Endothelial cell of umbilical vein (primary cell): ENCODE measurements around the gene DCTN4. TPM values are rescaled to one million over a fixed set of nuclear protein-coding genes. Genes with fewer than 3 reads are reported as not detected.

Experiments
- BruUV-seq: library from RNA; stranded (reverse); fragments of 400-500 nt; replicated peaks from 2 replicates; lab custom pipeline; 2021; lab: Mats Ljungman, UMichigan
- CTCF ChIA-PET: fragments of 300-600, 350-600 bp; sonication (Branson Sonifier 250); formaldehyde crosslinking; loops from one replicate; lab custom pipeline; 2021; ENCODE audit warnings: antibody characterized with exemption, inconsistent platforms; lab: Charles Lee
- POLR2A ChIA-PET: fragments of 300-600, 350-600 bp; sonication (Branson Sonifier 250); formaldehyde crosslinking; loops from one replicate; lab custom pipeline; 2021; ENCODE audit warnings: antibody characterized with exemption, inconsistent platforms; lab: Charles Lee
- DNase-seq: peaks from one replicate; pipeline ENCODE4 v3.0.0-alpha.2; 2011; ENCODE audit warnings: low read depth, low spot score
- FAIRE-seq: peaks from 2 replicates; lab custom pipeline; 2011; peaks lifted over from hg19 to GRCh38; lab: Jason Lieb, UNC
- H2AFZ ChIP-seq: 2 replicates; pipeline ENCODE4 v1.6.0; 2012; ENCODE audit warnings: low read depth, low read length, control low read depth, inconsistent platforms
- H3K27ac ChIP-seq: 2 replicates; pipeline ENCODE4 v1.5.1; 2011; ENCODE audit warnings: low read depth, mild to moderate bottlenecking, control low read depth, low read length, moderate library complexity; ENCODE audit not compliant: insufficient read depth
- H3K27me3 ChIP-seq, 2 experiments: 2 replicates each; pipeline versions ENCODE4 v1.6.0 to v1.6.1; 2011; ENCODE audit warnings: low read length in 2 of 2, mixed read lengths in 1 of 2; ENCODE audit not compliant: control insufficient read depth in 2 of 2, insufficient read depth in 2 of 2
- H3K36me3 ChIP-seq, 2 experiments: 2 replicates in 1 of 2; 3 replicates in 1 of 2; pipeline ENCODE4 v1.5.1; 2011; ENCODE audit warnings: low read length in 2 of 2, mild to moderate bottlenecking in 1 of 2, moderate library complexity in 1 of 2; ENCODE audit not compliant: control insufficient read depth in 2 of 2, insufficient read depth in 2 of 2; ENCODE audit errors: extremely low read depth in 1 of 2
- H3K4me1 ChIP-seq: 3 replicates; pipeline ENCODE4 v1.5.1; 2011; ENCODE audit warnings: mild to moderate bottlenecking, low read length; ENCODE audit not compliant: control insufficient read depth, insufficient read depth; ENCODE audit errors: extremely low read depth
- H3K4me2 ChIP-seq: 2 replicates; pipeline ENCODE4 v1.6.1; 2011; ENCODE audit warnings: low read length, control low read depth, mixed read lengths; ENCODE audit not compliant: insufficient read depth
- H3K4me3 ChIP-seq, 3 experiments: fragments of 200-600 bp in 1 of 3; sonication (generic), shearing (Covaris generic) in 1 of 3; replicated peaks in 1 of 3; 2 replicates each; pipeline ENCODE4 v1.5.1; 2011 to 2016; ENCODE audit warnings: control low read depth in 3 of 3, low read length in 3 of 3, mild to moderate bottlenecking in 2 of 3, inconsistent platforms in 1 of 3, low read depth in 1 of 3, moderate library complexity in 1 of 3; ENCODE audit not compliant: insufficient read depth in 1 of 3
- H3K79me2 ChIP-seq: 2 replicates; pipeline ENCODE4 v1.6.0; 2012; ENCODE audit warnings: low read length, inconsistent platforms; ENCODE audit not compliant: control insufficient read depth, insufficient read depth
- H3K9ac ChIP-seq: replicated peaks from 2 replicates; pipeline ENCODE3; 2011; ENCODE audit warnings: low read length, control low read depth; ENCODE audit not compliant: insufficient read depth; ENCODE audit errors: extremely low read depth
- H3K9me1 ChIP-seq: replicated peaks from 3 replicates; pipeline ENCODE4 v1.6.0; 2011; ENCODE audit warnings: mild to moderate bottlenecking, low read length; ENCODE audit not compliant: control insufficient read depth, insufficient read depth; ENCODE audit errors: extremely low read depth
- H3K9me3 ChIP-seq: replicated peaks from 2 replicates; pipeline ENCODE4 v1.5.1; 2012; ENCODE audit warnings: low read length, inconsistent platforms; ENCODE audit not compliant: control insufficient read depth, insufficient read depth
- H4K20me1 ChIP-seq: replicated peaks from 2 replicates; pipeline ENCODE3; 2011; ENCODE audit warnings: mild to moderate bottlenecking, low read length; ENCODE audit not compliant: control insufficient read depth, insufficient read depth; ENCODE audit errors: extremely low read depth
- CTCF ChIP-seq, 2 donors: IDR thresholded peaks; 1 replicate in 1 of 2; 2 replicates in 1 of 2; pipeline ENCODE4 v1.5.1; 2011; ENCODE audit warnings: low read length in 2 of 2, mild to moderate bottlenecking in 2 of 2, moderate library complexity in 2 of 2, control low read depth in 1 of 2, inconsistent platforms in 1 of 2, low read depth in 1 of 2; ENCODE audit not compliant: insufficient read depth in 1 of 2; ENCODE audit errors: extremely low read depth in 1 of 2
- EZH2 ChIP-seq: IDR thresholded peaks from 2 replicates; pipeline ENCODE4 v1.6.1; 2012; ENCODE audit warnings: borderline replicate concordance, low read depth, mild to moderate bottlenecking, moderate library complexity, low read length, inconsistent platforms; ENCODE audit not compliant: severe bottlenecking
- FOS ChIP-seq: IDR thresholded peaks from 2 replicates; pipeline ENCODE4 v1.6.1; 2011; ENCODE audit warnings: mild to moderate bottlenecking, low read length, moderate library complexity, borderline replicate concordance; ENCODE audit not compliant: insufficient read depth
- GATA2 ChIP-seq: IDR thresholded peaks from 2 replicates; pipeline ENCODE4 v1.7.0; 2011; ENCODE audit warnings: low read depth, mild to moderate bottlenecking, moderate library complexity, mixed read lengths, low read length; ENCODE audit not compliant: insufficient read length, insufficient read depth
- JUN ChIP-seq: IDR thresholded peaks from 2 replicates; pipeline ENCODE4 v1.6.1; 2011; ENCODE audit warnings: borderline replicate concordance, low read depth; ENCODE audit not compliant: insufficient read length, insufficient read depth
- MAX ChIP-seq: IDR thresholded peaks from 2 replicates; pipeline ENCODE4 v1.6.1; 2011; ENCODE audit not compliant: insufficient read depth, insufficient read length
- MYC ChIP-seq: IDR thresholded peaks from one replicate; pipeline ENCODE4 v1.6.1; 2011; ENCODE audit warnings: mild to moderate bottlenecking, low read depth, low read length
- POLR2A ChIP-seq: IDR thresholded peaks from 2 replicates; pipeline ENCODE4 v1.6.1; 2012; ENCODE audit warnings: low read depth, mild to moderate bottlenecking, control low read depth, low read length
- POLR2AphosphoS5 ChIP-seq: IDR thresholded peaks from 2 replicates; pipeline ENCODE4 v1.6.1; 2012; ENCODE audit warnings: low read depth, mild to moderate bottlenecking, control low read depth, low read length, moderate library complexity; ENCODE audit not compliant: insufficient read depth
- dilution Hi-C: fragments of 300-500 bp; cut with MboI; formaldehyde crosslinking; loops from one replicate; pipeline ENCODE4 v1.15.0; 2019; ENCODE audit warnings: low sequenced_read_pairs; ENCODE audit not compliant: extremely low pct_ligation_motif_present
- intact Hi-C: fragments of 100-400 bp; cut with micrococcal nuclease; formaldehyde crosslinking; loops from one replicate; pipeline ENCODE4 v1.10.0; 2022
- polyA plus RNA-seq, 4 experiments: library from polyadenylated mRNA; depleted of rRNA in 3 of 4; stranded (reverse) in 3 of 4; unstranded in 1 of 4; fragments of >200 nt; gene quantifications; 2 replicates each; pipeline versions ENCODE4 v1.2.1 to v1.2.3, GENCODE V29; 2011 to 2012; ENCODE audit warnings: missing spikeins in 1 of 4
- total RNA-seq: library from RNA; stranded (reverse); gene quantifications from 2 replicates; pipeline ENCODE4 v1.2.3, GENCODE V29; 2021

The DCTN4 gene
- total and polyA plus RNA-seq, 2 donors (not counting 3 experiments of a cell fraction or from before 2014, with no cell fraction given): 22.4 to 47.3 TPM

GRCh38 chr5:150759334-150759583 is 442 bp upstream of the DCTN4 start:
- H3K9me3 ChIP-seq: no peaks in the 10 kb centered on the region
- peaks cover 3 to 8% of the 10 kb centered on the region in 2 experiments for H3K36me3 ChIP-seq
- H4K20me1 ChIP-seq: no peaks in the 10 kb centered on the region
- H3K4me3 ChIP-seq: peak overlapping the region in 2 of 3 experiments; percentile 62 to 80
- H3K27me3 ChIP-seq: peaks cover 0 to 5% of the 10 kb centered on the region in 2 experiments
- DNase-seq (no peak), FAIRE-seq (peak; percentile 28)
- H3K9ac ChIP-seq: peak overlapping the region; percentile 75
- TF ChIP-seq POLR2AphosphoS5 (no peak), MAX (no peak), POLR2A (no peak), FOS (no peak), MYC (no peak), EZH2 (no peak), CTCF (IDR thresholded peaks at IDR 0.05; ENCODE audit: extremely low read depth in 1 of 2, insufficient read depth in 1 of 2, low read depth in 1 of 2, low read length in 2 of 2) (no peak), GATA2 (no peak), JUN (no peak)
- peaks cover 13% of the 10 kb centered on the region for H3K4me1 ChIP-seq
- BruUV-seq: no TSS peak
- peak overlapping the region; percentile 49 for H3K4me2 ChIP-seq
- peak overlapping the region; percentile 76 for H3K27ac ChIP-seq
- no peaks in the 10 kb centered on the region for H3K9me1 ChIP-seq
- ChIA-PET POLR2A (no interaction called here), CTCF (interaction anchor here (1.0 to 1.9 kb wide), 4 partner anchors 15 to 58 kb away, joined by 3 to 14 read pairs (median 7); partner anchors contain the start of genes RBM22 and SMIM3)
- dilution Hi-C loops (no loop called here), intact Hi-C loops (loop anchor here (1.0 to 2.0 kb wide), 3 partner anchors 19 to 322 kb away; partner anchors contain the start of genes RBM22, SMIM3 and TNIP1)
- peak overlapping the region; percentile 91 for H2AFZ ChIP-seq
- peaks cover 33% of the 10 kb centered on the region for H3K79me2 ChIP-seq
